ENCODE data around the gene RUVBL2. TPM values are rescaled to one million over a fixed set of nuclear protein-coding genes. Genes with fewer than 3 reads are reported as not detected.
"Not testable (repeated sequence)": the region's sequence is repeated elsewhere in the genome, so short reads cannot be mapped to it uniquely, and the experiment has no call there.

The RUVBL2 gene
- total RNA-seq, 1 donor from 2014 or later = 175 TPM

GRCh38 chr19:49031642-49032301 is 38.1 kb downstream of the RUVBL2 start, which contains the start of gene CGB2:
Gene CGB2 (plus strand): TSS chr19:49031890. CDS start chr19:49032096, 206 bp downstream.
- H3K9me3 Mint-ChIP-seq; H3K27me3 Mint-ChIP-seq (ENCODE audit: insufficient read depth); H3K36me3 Mint-ChIP-seq (ENCODE audit: low read depth); H3K4me1 Mint-ChIP-seq (ENCODE audit: low read depth): not testable (repeated sequence)
- peak within 1 kb of the TSS; percentile 35 for H3K4me3 Mint-ChIP-seq
- intact Hi-C loops (cut with micrococcal nuclease) = loop anchor here (5.0 kb wide), 1 partner anchor 39 kb away; the partner anchor contains the start of genes GYS1 and RUVBL2
- DNase-seq (ENCODE audit: low spot score) = peak; percentile 61
- peak within 1 kb of the TSS; percentile 34 for H3K27ac Mint-ChIP-seq

DNA sequence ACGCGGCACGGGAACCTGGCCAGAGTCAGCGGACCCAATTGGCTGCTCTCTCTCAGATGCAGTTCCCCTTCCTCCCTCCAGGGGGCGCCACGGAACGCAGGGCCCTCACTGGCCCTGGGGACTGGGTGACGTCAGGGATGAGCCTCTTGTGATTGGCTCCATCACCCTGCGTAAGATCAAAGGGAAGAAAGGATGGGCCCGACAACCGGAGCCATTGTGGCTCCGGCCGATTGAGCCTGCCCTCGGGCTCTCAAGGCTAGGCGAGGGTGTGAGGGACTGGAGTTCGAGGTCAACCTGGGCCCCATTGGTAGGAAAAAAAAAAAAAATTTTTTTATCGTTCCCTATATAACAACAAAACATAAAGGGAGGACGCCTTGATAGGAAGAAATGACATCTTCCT is 43.1 kb downstream of the RUVBL2 start, which contains the start of gene CGB1:
CGB1 (minus strand) TSS at position 81 of the 400 bp plus-strand sequence. CDS start 184 bp downstream, outside the sequence.
- H3K9me3 Mint-ChIP-seq; H3K36me3 Mint-ChIP-seq (ENCODE audit: low read depth); H3K27ac Mint-ChIP-seq; H3K4me1 Mint-ChIP-seq (ENCODE audit: low read depth); H3K4me3 Mint-ChIP-seq; DNase-seq (ENCODE audit: low spot score); intact Hi-C loops (cut with micrococcal nuclease); H3K27me3 Mint-ChIP-seq (ENCODE audit: insufficient read depth): not testable (repeated sequence)

DNA sequence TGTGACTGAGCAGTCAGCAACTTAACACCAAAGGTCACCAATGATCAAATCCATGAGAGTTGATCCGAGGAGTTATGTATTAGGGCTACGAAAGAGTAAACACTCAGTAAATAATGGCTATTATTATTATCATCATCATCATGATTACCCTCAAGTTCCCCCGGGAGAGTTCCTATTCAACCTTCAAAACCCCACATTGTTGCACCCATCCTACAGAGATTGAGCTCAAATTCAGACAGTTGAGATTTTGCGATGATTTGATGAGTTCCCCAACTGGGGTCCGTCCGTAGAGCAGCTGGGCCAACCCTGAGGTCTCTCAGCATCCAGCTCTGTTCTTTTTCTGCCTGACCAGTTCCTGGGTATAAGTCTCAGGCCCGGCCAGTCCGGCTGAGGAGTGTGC is 44.4 kb downstream of the RUVBL2 start:
- H3K4me3 Mint-ChIP-seq; H3K27me3 Mint-ChIP-seq (ENCODE audit: insufficient read depth); H3K9me3 Mint-ChIP-seq; H3K4me1 Mint-ChIP-seq (ENCODE audit: low read depth); H3K36me3 Mint-ChIP-seq (ENCODE audit: low read depth); H3K27ac Mint-ChIP-seq; DNase-seq (ENCODE audit: low spot score); intact Hi-C loops (cut with micrococcal nuclease): not testable (repeated sequence)

- intact Hi-C loops (cut with micrococcal nuclease); H3K27me3 Mint-ChIP-seq (ENCODE audit: insufficient read depth); H3K9me3 Mint-ChIP-seq; H3K27ac Mint-ChIP-seq; DNase-seq (ENCODE audit: low spot score); H3K36me3 Mint-ChIP-seq (ENCODE audit: low read depth); H3K4me3 Mint-ChIP-seq; H3K4me1 Mint-ChIP-seq (ENCODE audit: low read depth): not testable (repeated sequence)
Observed at GRCh38 chr19:49038557-49039276, 45.0 kb downstream of the RUVBL2 start.

- H3K27me3 Mint-ChIP-seq (ENCODE audit: insufficient read depth); H3K9me3 Mint-ChIP-seq; H3K36me3 Mint-ChIP-seq (ENCODE audit: low read depth); DNase-seq (ENCODE audit: low spot score); H3K27ac Mint-ChIP-seq; H3K4me1 Mint-ChIP-seq (ENCODE audit: low read depth); intact Hi-C loops (cut with micrococcal nuclease); H3K4me3 Mint-ChIP-seq: not testable (repeated sequence)
Observed at GRCh38 chr19:49039736-49040135, 46.0 kb downstream of the RUVBL2 start.

GRCh38 chr19:49042177-49042576 is 48.5 kb downstream of the RUVBL2 start:
- H3K9me3 Mint-ChIP-seq = no peaks in the 10 kb centered on the region
- H3K27ac Mint-ChIP-seq = no peak overlapping the region
- no peaks in the 10 kb centered on the region for H3K27me3 Mint-ChIP-seq (ENCODE audit: insufficient read depth)
- no peaks in the 10 kb centered on the region for H3K4me1 Mint-ChIP-seq (ENCODE audit: low read depth)
- H3K36me3 Mint-ChIP-seq (ENCODE audit: low read depth) = no peaks in the 10 kb centered on the region
- no peak overlapping the region for H3K4me3 Mint-ChIP-seq
- intact Hi-C loops (cut with micrococcal nuclease) = no loop called here
- DNase-seq (ENCODE audit: low spot score) = no peak

DNA sequence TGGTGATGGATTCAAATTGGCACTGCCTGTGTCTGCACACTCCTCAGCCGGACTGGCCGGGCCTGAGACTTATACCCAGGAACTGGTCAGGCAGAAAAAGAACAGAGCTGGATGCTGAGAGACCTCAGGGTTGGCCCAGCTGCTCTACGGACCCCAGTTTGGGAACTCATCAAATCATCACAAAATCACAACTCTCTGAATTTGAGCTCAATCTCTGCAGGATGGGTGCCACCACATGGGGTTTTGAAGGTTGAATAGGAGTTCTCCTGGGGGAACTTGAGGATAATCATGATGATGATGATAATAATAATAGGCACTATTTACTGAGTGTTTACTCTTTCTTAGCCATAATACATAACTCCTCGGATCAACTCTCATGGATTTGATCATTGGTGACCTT is 49.0 kb downstream of the RUVBL2 start:
- H3K4me3 Mint-ChIP-seq; H3K27ac Mint-ChIP-seq; H3K36me3 Mint-ChIP-seq (ENCODE audit: low read depth); H3K27me3 Mint-ChIP-seq (ENCODE audit: insufficient read depth); H3K4me1 Mint-ChIP-seq (ENCODE audit: low read depth); intact Hi-C loops (cut with micrococcal nuclease); H3K9me3 Mint-ChIP-seq; DNase-seq (ENCODE audit: low spot score): not testable (repeated sequence)

DNA sequence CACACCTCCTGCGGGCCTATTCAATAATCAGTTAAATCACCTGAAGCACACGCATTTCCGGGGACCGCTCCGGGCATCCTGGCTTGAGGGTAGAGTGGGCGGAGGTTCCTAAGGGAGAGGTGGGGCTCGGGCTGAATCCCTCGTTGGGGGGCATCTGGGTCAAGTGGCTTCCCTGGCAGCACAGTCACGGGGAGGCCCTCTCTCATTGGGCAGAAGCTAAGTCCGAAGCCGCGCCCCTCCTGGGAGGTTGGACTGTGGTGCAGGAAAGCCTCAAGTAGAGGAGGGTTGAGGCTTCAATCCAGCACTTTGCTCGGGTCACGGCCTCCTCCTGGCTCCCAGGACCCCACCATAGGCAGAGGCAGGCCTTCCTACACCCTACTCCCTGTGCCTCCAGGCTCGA is 49.9 kb downstream of the RUVBL2 start, which contains the start of gene CGB5:
CGB5 (plus strand) TSS at position 301 of the 400 bp plus-strand sequence. CDS start 362 bp downstream, outside the sequence.
- not testable (repeated sequence) for H3K27ac Mint-ChIP-seq; H3K4me1 Mint-ChIP-seq (ENCODE audit: low read depth)

GRCh38 chr19:49049011-49049410 is 55.3 kb downstream of the RUVBL2 start, which contains the start of gene CGB8:
Gene CGB8 (minus strand): TSS chr19:49049111. CDS start chr19:49048739, 372 bp downstream.
- H3K4me1 Mint-ChIP-seq (ENCODE audit: low read depth); H3K27me3 Mint-ChIP-seq (ENCODE audit: insufficient read depth); H3K4me3 Mint-ChIP-seq; H3K36me3 Mint-ChIP-seq (ENCODE audit: low read depth); DNase-seq (ENCODE audit: low spot score); intact Hi-C loops (cut with micrococcal nuclease); H3K27ac Mint-ChIP-seq; H3K9me3 Mint-ChIP-seq: not testable (repeated sequence)

More for the DNA sequence above, 49.9 kb downstream of the RUVBL2 start, which contains the start of gene CGB5:
- intact Hi-C loops (cut with micrococcal nuclease); H3K4me3 Mint-ChIP-seq; DNase-seq (ENCODE audit: low spot score); H3K27me3 Mint-ChIP-seq (ENCODE audit: insufficient read depth); H3K36me3 Mint-ChIP-seq (ENCODE audit: low read depth); H3K9me3 Mint-ChIP-seq: not testable (repeated sequence)

GRCh38 chr19:49049834-49050233 is 56.1 kb downstream of the RUVBL2 start:
- H3K27me3 Mint-ChIP-seq (ENCODE audit: insufficient read depth); H3K4me3 Mint-ChIP-seq; H3K36me3 Mint-ChIP-seq (ENCODE audit: low read depth); H3K9me3 Mint-ChIP-seq; intact Hi-C loops (cut with micrococcal nuclease); H3K4me1 Mint-ChIP-seq (ENCODE audit: low read depth); H3K27ac Mint-ChIP-seq; DNase-seq (ENCODE audit: low spot score): not testable (repeated sequence)

DNA sequence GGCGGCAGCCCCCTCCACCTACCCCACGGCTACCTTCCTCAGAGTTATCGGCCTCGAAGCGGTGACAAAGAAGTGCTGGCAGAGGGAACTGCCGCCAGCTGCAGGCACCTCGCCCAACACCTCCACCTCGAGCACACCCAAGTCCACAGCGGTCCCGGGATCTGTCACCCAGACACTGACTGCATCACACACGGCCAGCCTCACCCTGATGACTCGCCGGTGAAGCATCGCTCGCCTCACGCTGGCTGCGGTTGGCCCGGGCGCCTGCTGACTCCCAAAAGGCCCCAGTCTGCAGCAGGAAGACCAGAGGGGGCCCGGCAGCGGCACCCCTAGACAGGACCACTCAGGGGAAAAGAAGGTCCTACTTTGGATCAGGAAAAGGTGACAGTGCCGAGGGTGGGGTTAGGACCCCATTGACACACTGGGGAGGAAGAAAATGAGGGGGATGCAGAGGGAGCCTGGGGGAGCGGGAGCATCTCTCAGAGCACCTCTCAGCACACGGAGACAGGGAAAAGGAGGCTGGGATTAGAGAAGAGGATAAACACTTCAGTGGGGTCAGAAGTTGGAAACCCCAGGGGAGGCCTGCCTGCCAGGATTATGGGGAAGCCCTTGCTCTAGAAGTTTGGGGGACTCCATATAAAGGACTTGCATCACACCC is 56.8 kb downstream of the RUVBL2 start:
- H3K36me3 Mint-ChIP-seq (ENCODE audit: low read depth); H3K4me1 Mint-ChIP-seq (ENCODE audit: low read depth); intact Hi-C loops (cut with micrococcal nuclease); DNase-seq (ENCODE audit: low spot score); H3K4me3 Mint-ChIP-seq; H3K27me3 Mint-ChIP-seq (ENCODE audit: insufficient read depth); H3K27ac Mint-ChIP-seq; H3K9me3 Mint-ChIP-seq: not testable (repeated sequence)

GRCh38 chr19:49056101-49056901 is 62.6 kb downstream of the RUVBL2 start:
- DNase-seq (ENCODE audit: low spot score) = peak; percentile 49
- peaks cover 44% of the 10 kb centered on the region for H3K27me3 Mint-ChIP-seq (ENCODE audit: insufficient read depth)
- H3K36me3 Mint-ChIP-seq (ENCODE audit: low read depth) = no peaks in the 10 kb centered on the region
- H3K4me1 Mint-ChIP-seq (ENCODE audit: low read depth) = peaks cover 18% of the 10 kb centered on the region
- H3K27ac Mint-ChIP-seq = no peak overlapping the region
- intact Hi-C loops (cut with micrococcal nuclease) = loop anchor here (2.0 kb wide), 1 partner anchor 38 kb away; no protein-coding TSS in a partner anchor
- H3K9me3 Mint-ChIP-seq = no peaks in the 10 kb centered on the region
- H3K4me3 Mint-ChIP-seq = peak overlapping the region; percentile 73

All from activated T-helper 1 cell treated with anti-CD3 and anti-CD28 coated beads, Interleukin-12 subunit alpha, Interleukin-12 subunit beta, Interleukin-2, Interleukin-4 antibody, amounts not matched to agents 30 ng/mL and 10 ng/mL and 1 ng/mL, durations not matched to agents 14 hours and 24 hours and 36 hours (primary cell).